Activated naive CD8-positive, alpha-beta T cell treated with anti-CD3 and anti-CD28 coated beads, Interleukin-2, amount 50 U/mL, for 16 hours (primary cell): ENCODE measurements around the gene ABLIM1.

ENCODE experiments used
- DNase-seq: peaks from one replicate; pipeline ENCODE4 v3.0.0-alpha.2; 2020; ENCODE audit warnings: low read depth, low spot score

Gene ABLIM1

GRCh38 chr10:114624422-114624821 is 33.7 kb downstream of the ABLIM1 start:
- no peak for DNase-seq

- DNase-seq, result no peak
These were observed 34.3 kb downstream of the ABLIM1 start for GRCh38 chr10:114623661-114624294.

- DNase-seq, result no peak
These were observed 34.9 kb downstream of the ABLIM1 start for GRCh38 chr10:114623155-114623554.

GRCh38 chr10:114618722-114619121 is 39.4 kb downstream of the ABLIM1 start:
- no peak for DNase-seq

- DNase-seq, result no peak
These were observed 41.6 kb downstream of the ABLIM1 start for GRCh38 chr10:114616516-114616915.

GRCh38 chr10:114616103-114616502 is 42.0 kb downstream of the ABLIM1 start:
- DNase-seq, result no peak

- no peak for DNase-seq
These were observed 42.5 kb downstream of the ABLIM1 start for GRCh38 chr10:114615600-114616007.

- DNase-seq, result no peak
These were observed 44.7 kb downstream of the ABLIM1 start for GRCh38 chr10:114613237-114613979.

GRCh38 chr10:114611617-114612016 is 46.5 kb downstream of the ABLIM1 start:
- no peak for DNase-seq

- DNase-seq, result no peak
These were observed 48.3 kb downstream of the ABLIM1 start for GRCh38 chr10:114609518-114610426.

GRCh38 chr10:114607358-114607998 is 50.6 kb downstream of the ABLIM1 start:
- no peak for DNase-seq

- DNase-seq, result no peak
These were observed 52.8 kb downstream of the ABLIM1 start for GRCh38 chr10:114605155-114605797.

GRCh38 chr10:114604357-114605130 is 53.5 kb downstream of the ABLIM1 start:
- no peak for DNase-seq

GRCh38 chr10:114603948-114604347 is 54.1 kb downstream of the ABLIM1 start:
- no peak for DNase-seq

- DNase-seq, result no peak
These were observed 54.8 kb downstream of the ABLIM1 start for GRCh38 chr10:114603303-114603702.

GRCh38 chr10:114600057-114600456 is 58.0 kb downstream of the ABLIM1 start:
- DNase-seq, result no peak

GRCh38 chr10:114596793-114597192 is 61.3 kb downstream of the ABLIM1 start:
- DNase-seq, result no peak

GRCh38 chr10:114593816-114594468 is 64.1 kb downstream of the ABLIM1 start:
- DNase-seq, result no peak

- DNase-seq, result no peak
These were observed 64.8 kb downstream of the ABLIM1 start for GRCh38 chr10:114593240-114593792.

GRCh38 chr10:114590993-114591392 is 67.1 kb downstream of the ABLIM1 start:
- DNase-seq, result no peak
